Esophagus muscularis mucosa (tissue), 3 donors: Measurements from ENCODE around the gene NCEH1.

Source experiments
- CTCF ChIP-seq, 3 experiments: fragments of 200-600 bp in 2 of 3; fragments of 450-650 bp in 1 of 3; sonication (generic) in 2 of 3; IDR thresholded peaks; one replicate each; pipeline ENCODE4 v1.5.1; 2017 to 2019; ENCODE audit warnings: antibody characterized with exemption in 3 of 3, mild to moderate bottlenecking in 2 of 3, moderate library complexity in 1 of 3
- POLR2A ChIP-seq: fragments of 450-650 bp; IDR thresholded peaks from one replicate; pipeline ENCODE4 v1.6.1; 2017; ENCODE audit warnings: antibody characterized with exemption, moderate library complexity, mild to moderate bottlenecking, low read depth

GRCh38 chr3:172717493-172718088, 6.7 kb upstream of the NCEH1 start:
- TF ChIP-seq POLR2A (no peak), CTCF (IDR thresholded peaks at IDR 0.05) (peak in 1 of 3 experiments; percentile 28)
